Dermis microvascular lymphatic vessel endothelial cell (primary cell): ENCODE measurements around the gene S1PR2. TPM values are rescaled to one million over a fixed set of nuclear protein-coding genes. Genes with fewer than 3 reads are reported as not detected.

ENCODE experiments used
- DNase-seq, 2 donors: peaks; one replicate each; pipeline versions ENCODE4 v3.0.0 to v3.0.0-alpha.2; 2010; ENCODE audit warnings: low read depth in 2 of 2
- total RNA-seq: library from RNA; depleted of rRNA; stranded (reverse); fragments of >200 nt; gene quantifications from 2 replicates; pipeline ENCODE4 v1.2.1, GENCODE V29; 2014

Gene S1PR2
- total RNA-seq: 0.39 and 0.76 TPM in 2 replicates

- peak; percentile 5 to 44 for DNase-seq
Measured at GRCh38 chr19:10230861-10231611, at the start of gene S1PR2. Gene S1PR2 (minus strand): TSS chr19:10231331. CDS start chr19:10224905, 6,426 bp downstream.

GRCh38 chr19:10279737-10280442 is 48.8 kb upstream of the S1PR2 start:
- no peak for DNase-seq

GRCh38 chr19:10278935-10279334 is 47.8 kb upstream of the S1PR2 start:
- DNase-seq: no peak

- DNase-seq: no peak
Measured at GRCh38 chr19:10277795-10278589, 46.9 kb upstream of the S1PR2 start.

GRCh38 chr19:10274589-10274988 is 43.5 kb upstream of the S1PR2 start:
- DNase-seq: no peak

GRCh38 chr19:10271543-10272086 is 40.5 kb upstream of the S1PR2 start:
- peak in 1 of 2 donors; percentile 49 for DNase-seq

- DNase-seq: peak; percentile 92 to 95
Measured at GRCh38 chr19:10270616-10271394, 39.7 kb upstream of the S1PR2 start, which contains the start of gene ICAM1. Gene ICAM1 (plus strand): TSS chr19:10271120. CDS start chr19:10271160, 40 bp downstream.

- peak in 1 of 2 donors; percentile 45 for DNase-seq
Measured at GRCh38 chr19:10270180-10270615, 39.1 kb upstream of the S1PR2 start.

- peak; percentile 51 to 92 for DNase-seq
Measured at GRCh38 chr19:10269333-10270179, 38.4 kb upstream of the S1PR2 start.

GRCh38 chr19:10268071-10268470 is 36.9 kb upstream of the S1PR2 start:
- peak in 1 of 2 donors; percentile 37 for DNase-seq

- DNase-seq: no peak
Measured at GRCh38 chr19:10266706-10267105, 35.6 kb upstream of the S1PR2 start.

GRCh38 chr19:10262771-10263170 is 31.6 kb upstream of the S1PR2 start:
- no peak for DNase-seq

- no peak for DNase-seq
Measured at GRCh38 chr19:10260141-10260584, 29.0 kb upstream of the S1PR2 start.

- DNase-seq: peak; percentile 82 to 87
Measured at GRCh38 chr19:10259162-10259905, 28.2 kb upstream of the S1PR2 start.

GRCh38 chr19:10258080-10258710 is 27.1 kb upstream of the S1PR2 start:
- DNase-seq: no peak

- DNase-seq: no peak
Measured at GRCh38 chr19:10256970-10257615, 26.0 kb upstream of the S1PR2 start.

- no peak for DNase-seq
Measured at GRCh38 chr19:10256551-10256950, 25.4 kb upstream of the S1PR2 start.

- DNase-seq: no peak
Measured at GRCh38 chr19:10255358-10255757, 24.2 kb upstream of the S1PR2 start.
